Transverse colon (tissue), 4 donors: ENCODE results near the gene IPO4.

Source experiments
- POLR2AphosphoS5 ChIP-seq, 3 donors: sonication (generic); formaldehyde crosslinking; IDR thresholded peaks; one replicate each; pipeline ENCODE4 v1.6.1; 2016; ENCODE audit warnings: antibody characterized with exemption in 3 of 3
- TF ChIP-seq, protein P1 (sequence below), 5 experiments: fragments of 200-600 bp in 3 of 5; fragments of 450-650 bp in 2 of 5; sonication (generic) in 3 of 5; IDR thresholded peaks; 1 replicate in 2 of 5; 2 replicates in 3 of 5; pipeline ENCODE4 v1.5.1; 2016 to 2017; ENCODE audit warnings: antibody characterized with exemption in 5 of 5, inconsistent platforms in 3 of 5, mild to moderate bottlenecking in 2 of 5, moderate library complexity in 1 of 5

DNA sequence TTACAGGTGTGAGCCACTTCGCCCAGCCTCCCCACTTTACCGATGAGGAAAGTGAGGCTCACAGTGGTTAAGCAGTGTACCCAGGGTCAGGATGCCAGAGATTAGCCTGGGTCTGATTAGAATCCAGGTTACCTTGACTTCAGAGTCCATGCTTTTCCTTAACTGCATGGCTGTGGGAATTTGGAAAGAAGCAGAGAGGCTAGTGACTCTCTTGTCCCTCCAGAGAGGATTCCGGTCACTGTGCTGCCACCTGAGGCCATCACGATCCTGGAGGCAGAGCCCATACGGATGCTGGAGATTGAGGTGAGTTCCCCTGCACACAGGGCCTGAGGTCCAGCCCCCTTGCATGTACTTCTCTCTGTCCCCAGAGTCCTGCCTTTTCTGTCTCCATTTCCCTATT lies 12.0 kb downstream of the IPO4 start:
- no peak for TF ChIP-seq POLR2AphosphoS5 (IDR thresholded peaks at IDR 0.05)
- TF ChIP-seq, protein P1, sequence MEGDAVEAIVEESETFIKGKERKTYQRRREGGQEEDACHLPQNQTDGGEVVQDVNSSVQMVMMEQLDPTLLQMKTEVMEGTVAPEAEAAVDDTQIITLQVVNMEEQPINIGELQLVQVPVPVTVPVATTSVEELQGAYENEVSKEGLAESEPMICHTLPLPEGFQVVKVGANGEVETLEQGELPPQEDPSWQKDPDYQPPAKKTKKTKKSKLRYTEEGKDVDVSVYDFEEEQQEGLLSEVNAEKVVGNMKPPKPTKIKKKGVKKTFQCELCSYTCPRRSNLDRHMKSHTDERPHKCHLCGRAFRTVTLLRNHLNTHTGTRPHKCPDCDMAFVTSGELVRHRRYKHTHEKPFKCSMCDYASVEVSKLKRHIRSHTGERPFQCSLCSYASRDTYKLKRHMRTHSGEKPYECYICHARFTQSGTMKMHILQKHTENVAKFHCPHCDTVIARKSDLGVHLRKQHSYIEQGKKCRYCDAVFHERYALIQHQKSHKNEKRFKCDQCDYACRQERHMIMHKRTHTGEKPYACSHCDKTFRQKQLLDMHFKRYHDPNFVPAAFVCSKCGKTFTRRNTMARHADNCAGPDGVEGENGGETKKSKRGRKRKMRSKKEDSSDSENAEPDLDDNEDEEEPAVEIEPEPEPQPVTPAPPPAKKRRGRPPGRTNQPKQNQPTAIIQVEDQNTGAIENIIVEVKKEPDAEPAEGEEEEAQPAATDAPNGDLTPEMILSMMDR (IDR thresholded peaks at IDR 0.05): no peak
